K562 treated with DMSO at 1 percent for 4 hours (cell line): ENCODE measurements around the gene LRRC57. TPM values are rescaled to one million over a fixed set of nuclear protein-coding genes. Genes with fewer than 3 reads are reported as not detected.

Experiments used
- total RNA-seq: library from RNA; unstranded; fragments of 300-600 nt; gene quantifications from 2 replicates; pipeline ENCODE4 v1.2.3, GENCODE V29; 2022; ENCODE audit not compliant: insufficient read depth

Gene LRRC57
- total RNA-seq, result 9.7 and 10.4 TPM in 2 replicates

DNA sequence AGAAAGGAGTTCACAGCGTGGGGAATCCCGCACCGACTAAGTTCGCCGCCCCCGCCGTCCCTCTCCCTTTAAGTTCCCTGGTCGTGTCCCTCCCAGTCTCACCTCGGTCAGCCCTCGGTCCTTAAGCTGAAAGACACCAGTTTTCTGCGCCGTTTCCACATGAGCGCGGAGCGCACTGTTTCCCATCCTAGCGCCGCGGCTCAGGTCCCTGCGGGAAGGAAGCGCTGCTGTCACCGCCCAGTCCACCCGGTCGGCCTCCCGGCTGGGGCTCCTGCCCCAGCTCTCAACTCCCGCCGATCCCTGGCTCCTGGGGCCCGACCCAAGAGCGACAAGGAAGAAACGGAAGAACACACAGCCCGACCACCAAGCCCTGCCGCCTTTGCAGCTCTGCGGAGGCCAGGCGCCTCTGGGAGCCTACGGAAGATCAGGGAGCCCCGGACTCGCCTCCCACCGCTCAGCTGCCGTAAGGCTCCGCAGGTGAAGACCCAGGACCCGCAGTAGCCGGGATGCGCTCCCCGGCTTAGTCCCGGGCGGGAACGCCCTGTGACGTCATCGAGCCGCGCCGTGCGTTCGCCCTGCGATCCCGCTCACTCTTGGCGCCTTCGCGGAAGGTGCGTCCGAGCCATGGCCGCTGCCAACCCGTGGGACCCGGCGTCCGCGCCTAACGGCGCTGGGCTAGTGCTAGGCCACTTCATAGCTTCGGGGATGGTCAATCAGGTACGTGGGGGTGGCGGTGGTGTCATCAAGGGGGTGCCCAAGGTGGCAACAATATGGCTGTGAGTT, at the start of gene LRRC57, which contains the start of gene HAUS2:
Gene LRRC57 (minus strand): TSS at position 545 of the 783 bp plus-strand sequence. CDS start 359 bp downstream, at position 186.
Gene HAUS2 (plus strand): TSS at position 590 of the 783 bp plus-strand sequence. CDS start 35 bp downstream, at position 625.

GRCh38 chr15:42575188-42576039, 26.8 kb upstream of the LRRC57 start, which contains the start of gene STARD9:
STARD9 (plus strand) TSS chr15:42575606; CDS start chr15:42575716, 110 bp downstream.

GRCh38 chr15:42495361-42496212, 53.0 kb downstream of the LRRC57 start, which contains the start of gene SNAP23:
SNAP23 (plus strand) TSS chr15:42495634; CDS start chr15:42511847, 16,213 bp downstream.

GRCh38 chr15:42490671-42491538, 57.7 kb downstream of the LRRC57 start, which contains the start of gene ZNF106:
ZNF106 (minus strand) TSS chr15:42491141; CDS start chr15:42472289, 18,852 bp downstream.

Other genes with a start within 250 kb of the LRRC57 start
- gene CAPN3, start 189.3 kb downstream of the LRRC57 start, total RNA-seq, result 4.9 TPM in 1 of 2 replicates, not detected in the other
- gene ZNF106, start 57.7 kb downstream of the LRRC57 start, total RNA-seq, result 17.1 and 27.0 TPM in 2 replicates
- gene SNAP23, start 53.2 kb downstream of the LRRC57 start, total RNA-seq, result 63.1 and 78.7 TPM in 2 replicates
- gene HAUS2, start within 50 bp of the LRRC57 start, total RNA-seq, result 35.2 and 36.2 TPM in 2 replicates
- gene STARD9, start 26.8 kb upstream of the LRRC57 start, total RNA-seq, result 3.2 and 3.9 TPM in 2 replicates
- gene CDAN1, start 188.3 kb upstream of the LRRC57 start, total RNA-seq, result 22.1 and 41.2 TPM in 2 replicates